HG02852 (cell line): ENCODE results near the gene IQCN.
"Not testable (repeated sequence)": the region's sequence is repeated elsewhere in the genome, so short reads cannot be mapped to it uniquely, and the experiment has no call there.

Experiments used
- ATAC-seq: cut with Tn5 transposase; IDR thresholded peaks from one replicate; pipeline ENCODE4 v1.9.1; 2021; ENCODE audit warnings: mild to moderate bottlenecking, moderate library complexity; ENCODE audit not compliant: unreplicated experiment

The IQCN gene

DNA sequence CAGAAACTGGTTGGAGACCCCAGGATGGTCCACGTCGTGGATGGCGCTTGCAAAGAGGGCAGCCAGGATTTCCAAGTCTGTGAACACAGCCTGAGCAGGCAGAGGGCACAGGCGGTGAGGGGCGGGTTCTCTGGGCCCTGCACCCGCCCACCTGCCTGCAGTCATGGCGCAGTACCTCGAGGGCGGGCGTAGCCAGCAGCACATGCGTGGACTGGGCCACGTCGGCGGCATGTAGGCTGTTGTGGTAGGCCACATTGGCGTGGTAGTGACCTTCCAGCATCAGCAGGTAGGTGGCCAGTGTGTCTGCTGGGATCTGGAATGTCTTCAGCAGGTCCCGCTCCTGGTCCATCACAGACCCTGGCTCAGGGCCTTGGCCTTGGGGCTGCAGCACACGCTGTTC lies 56.1 kb downstream of the IQCN start:
- ATAC-seq: no peak

DNA sequence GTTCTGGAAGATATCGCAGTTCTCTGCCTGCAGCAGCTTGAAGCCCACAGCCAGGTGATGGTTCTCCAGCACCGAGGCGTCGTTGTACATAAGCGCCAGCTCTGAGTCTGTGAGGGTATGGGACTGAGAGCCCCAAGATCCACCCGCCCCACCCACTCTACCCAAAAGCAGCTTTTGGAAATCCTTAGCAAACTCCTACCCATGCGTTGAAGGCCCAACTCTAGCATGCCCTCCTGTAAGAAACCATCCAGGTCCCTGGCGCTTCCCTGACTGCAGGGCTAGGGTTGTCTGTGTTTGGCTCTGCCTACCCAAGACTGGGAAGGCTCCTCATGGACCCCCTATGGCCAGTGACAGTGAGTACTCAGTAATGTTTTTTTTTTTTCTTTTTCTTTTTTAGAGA lies 57.5 kb downstream of the IQCN start:
- no peak for ATAC-seq

DNA sequence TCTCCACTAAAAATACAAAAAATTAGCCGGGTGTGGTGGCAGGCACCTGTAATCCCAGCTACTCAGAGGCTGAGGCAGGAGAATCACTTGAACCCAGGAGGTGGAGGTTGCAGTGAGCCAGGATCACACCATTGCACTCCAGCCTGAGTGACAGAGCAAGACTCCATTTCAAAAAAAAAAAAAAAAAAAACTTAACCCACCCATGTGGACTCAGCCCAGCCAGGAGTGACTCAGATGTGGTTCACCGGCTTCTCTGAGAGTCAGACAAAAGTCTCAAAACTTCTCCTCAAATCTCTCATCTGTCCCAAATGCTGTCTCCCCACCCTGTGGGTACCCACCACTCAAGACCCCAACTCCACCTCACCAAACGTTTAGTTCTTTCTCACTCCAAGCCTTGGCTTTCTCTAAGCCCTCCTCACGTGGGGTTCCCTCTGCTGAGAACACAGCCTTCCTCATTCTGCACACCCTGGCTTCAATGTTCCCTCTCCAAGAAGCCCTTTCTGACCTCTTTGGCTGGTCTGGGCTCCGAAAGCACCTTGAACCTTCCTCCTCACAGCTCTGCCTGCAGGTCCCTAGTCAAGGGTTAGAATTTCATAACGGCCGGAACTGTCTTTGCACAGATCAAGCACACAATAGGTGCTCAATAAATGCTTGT lies 59.3 kb downstream of the IQCN start:
- no peak for ATAC-seq

DNA sequence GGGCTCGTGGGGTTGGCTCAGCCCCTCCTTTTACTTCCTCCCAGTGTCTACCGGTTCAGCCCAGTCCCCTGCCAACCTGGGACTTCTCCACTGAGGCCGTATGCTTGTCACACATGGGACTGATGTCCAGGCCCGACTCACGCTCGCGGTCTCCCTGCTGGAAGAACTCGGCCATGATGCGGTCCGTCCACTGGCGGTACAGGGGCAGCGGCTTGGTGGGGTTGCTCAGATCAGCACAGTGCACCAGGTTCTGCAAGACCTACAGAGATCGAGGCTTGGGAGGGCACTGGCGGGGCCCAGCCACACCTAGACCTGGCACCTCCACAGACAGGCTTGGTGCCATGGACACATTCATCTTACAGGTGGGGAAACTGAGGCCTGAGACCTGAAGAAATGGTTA lies 62.6 kb downstream of the IQCN start:
- ATAC-seq: no peak

DNA sequence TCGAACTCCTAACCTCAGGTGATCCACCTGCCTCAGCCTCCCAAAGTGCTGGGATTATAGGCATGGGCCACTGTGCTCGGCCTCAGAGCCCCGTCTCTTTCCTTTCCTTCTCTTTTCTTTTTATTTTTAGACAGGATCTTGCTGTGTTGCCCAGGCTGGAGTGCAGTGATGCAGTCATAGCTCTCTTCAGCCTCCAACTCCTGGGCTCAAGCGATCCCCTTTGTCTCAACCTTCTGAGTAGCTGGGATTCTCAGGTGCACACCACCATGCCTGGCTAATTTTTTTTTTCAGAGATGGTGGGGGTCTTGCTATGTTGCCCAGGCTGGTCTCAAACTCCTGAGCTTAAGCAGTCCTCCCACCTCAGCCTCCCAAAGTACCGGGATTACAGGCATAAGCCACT lies 64.3 kb downstream of the IQCN start:
- ATAC-seq: not testable (repeated sequence)

DNA sequence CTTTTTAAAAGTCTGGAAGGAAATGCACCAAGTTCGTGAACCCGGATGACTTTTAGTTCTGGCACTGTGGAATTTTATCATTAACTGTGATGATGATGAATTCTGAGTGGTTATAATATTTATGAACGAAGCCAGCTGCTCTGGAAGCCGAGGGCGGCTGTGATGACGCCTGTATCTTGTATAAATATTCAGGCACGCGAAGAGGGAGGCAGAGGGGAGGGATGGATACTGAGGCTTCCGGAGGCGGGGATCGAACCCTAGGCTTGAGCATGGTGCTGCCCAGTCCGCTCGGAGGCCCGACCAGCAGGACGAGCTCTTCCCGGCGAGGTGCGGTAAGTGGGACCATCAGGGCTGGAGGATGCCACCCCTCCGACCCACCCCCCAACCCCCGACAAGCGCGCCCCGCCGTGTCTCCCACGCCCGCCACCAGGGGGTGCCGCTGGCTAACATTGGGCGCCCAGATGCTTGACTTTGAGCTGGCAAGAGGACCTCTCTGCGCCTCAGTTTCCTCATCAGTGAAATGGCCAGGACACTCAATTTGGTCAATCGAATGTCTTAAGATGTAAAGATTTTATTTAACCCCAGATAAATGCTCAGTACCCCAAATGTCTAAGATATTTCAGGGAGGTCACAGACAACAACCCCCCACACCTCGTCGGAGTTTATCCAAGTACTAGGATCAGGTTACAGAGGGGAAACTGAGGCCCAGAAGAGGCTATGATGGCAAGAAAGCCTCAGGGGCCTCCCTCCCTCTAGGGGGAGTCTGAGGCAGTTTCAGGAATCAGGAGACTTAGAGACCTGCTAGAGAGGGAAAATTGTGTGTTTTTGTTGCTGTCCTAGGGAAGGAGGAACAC lies 65.9 kb downstream of the IQCN start:
- ATAC-seq: no peak
